Endothelial cell of umbilical vein (primary cell): ENCODE data around the gene C10orf143. TPM values are rescaled to one million over a fixed set of nuclear protein-coding genes. Genes with fewer than 3 reads are reported as not detected.

ENCODE experiments used
- BruUV-seq: library from RNA; stranded (reverse); fragments of 400-500 nt; replicated peaks from 2 replicates; lab custom pipeline; 2021; lab: Mats Ljungman, UMichigan
- CTCF ChIA-PET: fragments of 300-600, 350-600 bp; sonication (Branson Sonifier 250); formaldehyde crosslinking; loops from one replicate; lab custom pipeline; 2021; ENCODE audit warnings: antibody characterized with exemption, inconsistent platforms; lab: Charles Lee
- POLR2A ChIA-PET: fragments of 300-600, 350-600 bp; sonication (Branson Sonifier 250); formaldehyde crosslinking; loops from one replicate; lab custom pipeline; 2021; ENCODE audit warnings: antibody characterized with exemption, inconsistent platforms; lab: Charles Lee
- DNase-seq: peaks from one replicate; pipeline ENCODE4 v3.0.0-alpha.2; 2011; ENCODE audit warnings: low read depth, low spot score
- FAIRE-seq: peaks from 2 replicates; lab custom pipeline; 2011; peaks lifted over from hg19 to GRCh38; lab: Jason Lieb, UNC
- H2AFZ ChIP-seq: 2 replicates; pipeline ENCODE4 v1.6.0; 2012; ENCODE audit warnings: low read depth, low read length, control low read depth, inconsistent platforms
- H3K27ac ChIP-seq: 2 replicates; pipeline ENCODE4 v1.5.1; 2011; ENCODE audit warnings: low read depth, mild to moderate bottlenecking, control low read depth, low read length, moderate library complexity; ENCODE audit not compliant: insufficient read depth
- H3K27me3 ChIP-seq, 2 experiments: 2 replicates each; pipeline versions ENCODE4 v1.6.0 to v1.6.1; 2011; ENCODE audit warnings: low read length in 2 of 2, mixed read lengths in 1 of 2; ENCODE audit not compliant: control insufficient read depth in 2 of 2, insufficient read depth in 2 of 2
- H3K36me3 ChIP-seq, 2 experiments: 2 replicates in 1 of 2; 3 replicates in 1 of 2; pipeline ENCODE4 v1.5.1; 2011; ENCODE audit warnings: low read length in 2 of 2, mild to moderate bottlenecking in 1 of 2, moderate library complexity in 1 of 2; ENCODE audit not compliant: control insufficient read depth in 2 of 2, insufficient read depth in 2 of 2; ENCODE audit errors: extremely low read depth in 1 of 2
- H3K4me1 ChIP-seq: 3 replicates; pipeline ENCODE4 v1.5.1; 2011; ENCODE audit warnings: mild to moderate bottlenecking, low read length; ENCODE audit not compliant: control insufficient read depth, insufficient read depth; ENCODE audit errors: extremely low read depth
- H3K4me2 ChIP-seq: 2 replicates; pipeline ENCODE4 v1.6.1; 2011; ENCODE audit warnings: low read length, control low read depth, mixed read lengths; ENCODE audit not compliant: insufficient read depth
- H3K4me3 ChIP-seq, 3 experiments: fragments of 200-600 bp in 1 of 3; sonication (generic), shearing (Covaris generic) in 1 of 3; replicated peaks in 1 of 3; 2 replicates each; pipeline ENCODE4 v1.5.1; 2011 to 2016; ENCODE audit warnings: control low read depth in 3 of 3, low read length in 3 of 3, mild to moderate bottlenecking in 2 of 3, inconsistent platforms in 1 of 3, low read depth in 1 of 3, moderate library complexity in 1 of 3; ENCODE audit not compliant: insufficient read depth in 1 of 3
- H3K79me2 ChIP-seq: 2 replicates; pipeline ENCODE4 v1.6.0; 2012; ENCODE audit warnings: low read length, inconsistent platforms; ENCODE audit not compliant: control insufficient read depth, insufficient read depth
- H3K9ac ChIP-seq: replicated peaks from 2 replicates; pipeline ENCODE3; 2011; ENCODE audit warnings: low read length, control low read depth; ENCODE audit not compliant: insufficient read depth; ENCODE audit errors: extremely low read depth
- H3K9me1 ChIP-seq: replicated peaks from 3 replicates; pipeline ENCODE4 v1.6.0; 2011; ENCODE audit warnings: mild to moderate bottlenecking, low read length; ENCODE audit not compliant: control insufficient read depth, insufficient read depth; ENCODE audit errors: extremely low read depth
- H3K9me3 ChIP-seq: replicated peaks from 2 replicates; pipeline ENCODE4 v1.5.1; 2012; ENCODE audit warnings: low read length, inconsistent platforms; ENCODE audit not compliant: control insufficient read depth, insufficient read depth
- H4K20me1 ChIP-seq: replicated peaks from 2 replicates; pipeline ENCODE3; 2011; ENCODE audit warnings: mild to moderate bottlenecking, low read length; ENCODE audit not compliant: control insufficient read depth, insufficient read depth; ENCODE audit errors: extremely low read depth
- CTCF ChIP-seq, 2 donors: IDR thresholded peaks; 1 replicate in 1 of 2; 2 replicates in 1 of 2; pipeline ENCODE4 v1.5.1; 2011; ENCODE audit warnings: low read length in 2 of 2, mild to moderate bottlenecking in 2 of 2, moderate library complexity in 2 of 2, control low read depth in 1 of 2, inconsistent platforms in 1 of 2, low read depth in 1 of 2; ENCODE audit not compliant: insufficient read depth in 1 of 2; ENCODE audit errors: extremely low read depth in 1 of 2
- EZH2 ChIP-seq: IDR thresholded peaks from 2 replicates; pipeline ENCODE4 v1.6.1; 2012; ENCODE audit warnings: borderline replicate concordance, low read depth, mild to moderate bottlenecking, moderate library complexity, low read length, inconsistent platforms; ENCODE audit not compliant: severe bottlenecking
- FOS ChIP-seq: IDR thresholded peaks from 2 replicates; pipeline ENCODE4 v1.6.1; 2011; ENCODE audit warnings: mild to moderate bottlenecking, low read length, moderate library complexity, borderline replicate concordance; ENCODE audit not compliant: insufficient read depth
- GATA2 ChIP-seq: IDR thresholded peaks from 2 replicates; pipeline ENCODE4 v1.7.0; 2011; ENCODE audit warnings: low read depth, mild to moderate bottlenecking, moderate library complexity, mixed read lengths, low read length; ENCODE audit not compliant: insufficient read length, insufficient read depth
- JUN ChIP-seq: IDR thresholded peaks from 2 replicates; pipeline ENCODE4 v1.6.1; 2011; ENCODE audit warnings: borderline replicate concordance, low read depth; ENCODE audit not compliant: insufficient read length, insufficient read depth
- MAX ChIP-seq: IDR thresholded peaks from 2 replicates; pipeline ENCODE4 v1.6.1; 2011; ENCODE audit not compliant: insufficient read depth, insufficient read length
- MYC ChIP-seq: IDR thresholded peaks from one replicate; pipeline ENCODE4 v1.6.1; 2011; ENCODE audit warnings: mild to moderate bottlenecking, low read depth, low read length
- POLR2A ChIP-seq: IDR thresholded peaks from 2 replicates; pipeline ENCODE4 v1.6.1; 2012; ENCODE audit warnings: low read depth, mild to moderate bottlenecking, control low read depth, low read length
- POLR2AphosphoS5 ChIP-seq: IDR thresholded peaks from 2 replicates; pipeline ENCODE4 v1.6.1; 2012; ENCODE audit warnings: low read depth, mild to moderate bottlenecking, control low read depth, low read length, moderate library complexity; ENCODE audit not compliant: insufficient read depth
- dilution Hi-C: fragments of 300-500 bp; cut with MboI; formaldehyde crosslinking; loops from one replicate; pipeline ENCODE4 v1.15.0; 2019; ENCODE audit warnings: low sequenced_read_pairs; ENCODE audit not compliant: extremely low pct_ligation_motif_present
- intact Hi-C: fragments of 100-400 bp; cut with micrococcal nuclease; formaldehyde crosslinking; loops from one replicate; pipeline ENCODE4 v1.10.0; 2022
- polyA plus RNA-seq, 4 experiments: library from polyadenylated mRNA; depleted of rRNA in 3 of 4; stranded (reverse) in 3 of 4; unstranded in 1 of 4; fragments of >200 nt; gene quantifications; 2 replicates each; pipeline versions ENCODE4 v1.2.1 to v1.2.3, GENCODE V29; 2011 to 2012; ENCODE audit warnings: missing spikeins in 1 of 4
- total RNA-seq: library from RNA; stranded (reverse); gene quantifications from 2 replicates; pipeline ENCODE4 v1.2.3, GENCODE V29; 2021

Gene C10orf143
- total and polyA plus RNA-seq, 2 donors (not counting 3 experiments of a cell fraction or from before 2014, with no cell fraction given) = 0.26 to 0.44 TPM

- Histone ChIP-seq H3K9me1 (no peaks in the 10 kb centered on the region), H2AFZ (no peak overlapping the region), H3K79me2 (no peaks in the 10 kb centered on the region), H3K27ac (no peak overlapping the region), H3K4me1 (no peaks in the 10 kb centered on the region), H3K9me3 (no peaks in the 10 kb centered on the region), H4K20me1 (no peaks in the 10 kb centered on the region), H3K4me2 (no peak overlapping the region), H3K9ac (no peak overlapping the region), H3K4me3 (no peak overlapping the region), H3K36me3 (no peaks in the 10 kb centered on the region), H3K27me3 (no peaks in the 10 kb centered on the region)
- ChIA-PET POLR2A (no interaction called here), CTCF (no interaction called here)
- no TSS peak for BruUV-seq
- intact Hi-C loops (no loop called here), dilution Hi-C loops (no loop called here)
- no peak for DNase-seq
- FAIRE-seq = no peak
- no peak for TF ChIP-seq MYC
- no peak for TF ChIP-seq CTCF (IDR thresholded peaks at IDR 0.05; ENCODE audit: extremely low read depth in 1 of 2, insufficient read depth in 1 of 2, low read depth in 1 of 2, low read length in 2 of 2)
- no peak for TF ChIP-seq GATA2
- no peak for TF ChIP-seq POLR2AphosphoS5
- no peak for TF ChIP-seq MAX
- TF ChIP-seq FOS = no peak
- TF ChIP-seq EZH2 = no peak
- TF ChIP-seq JUN = no peak
- no peak for TF ChIP-seq POLR2A
These were observed 74.1 kb downstream of the C10orf143 start for GRCh38 chr10:130036296-130037065.
